Measurements from ENCODE around the gene BRI3. TPM values are rescaled to one million over a fixed set of nuclear protein-coding genes. Genes with fewer than 3 reads are reported as not detected.

BRI3 gene
- total RNA-seq, 1 donor from 2014 or later: 151 TPM

DNA sequence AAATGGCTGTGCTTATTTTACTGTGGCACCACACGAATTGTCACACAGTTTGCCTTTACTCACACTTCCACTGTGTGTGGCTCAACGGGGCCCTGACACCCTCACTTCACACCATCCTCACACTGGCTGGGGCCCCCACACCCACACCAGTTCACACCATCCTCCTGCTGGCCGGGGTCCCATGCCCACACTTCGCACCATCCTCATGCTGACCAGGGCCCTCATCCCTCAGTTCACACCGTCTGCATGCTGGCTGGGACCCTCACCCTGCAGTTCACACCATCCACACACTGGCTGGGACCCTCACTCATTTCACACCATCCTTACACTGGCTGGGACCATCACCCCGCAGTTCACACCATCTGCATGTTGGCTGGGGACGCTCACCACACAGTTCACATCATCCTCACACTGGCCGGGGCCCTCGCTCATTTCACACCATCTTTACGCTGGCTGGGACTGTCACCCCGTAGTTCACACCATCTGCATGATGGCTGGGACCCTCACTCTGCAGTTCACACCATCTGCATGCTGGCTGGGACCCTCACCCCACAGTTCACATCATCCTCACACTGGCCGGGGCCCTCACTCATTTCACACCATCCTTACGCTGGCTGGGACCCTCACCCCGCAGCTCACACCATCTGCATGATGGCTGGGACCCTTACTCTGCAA is 36.0 kb downstream of the BRI3 start:
- Mint-ChIP-seq H3K36me3 (peaks cover 29% of the 10 kb centered on the region), H3K4me3 (no peak overlapping the region), H3K27me3 (no peaks in the 10 kb centered on the region), H3K27ac (peak overlapping the region; percentile 66), H3K4me1 (ENCODE audit: unreplicated experiment) (peaks cover under 1% of the 10 kb centered on the region), H3K9me3 (no peaks in the 10 kb centered on the region)
- no peak for DNase-seq (ENCODE audit: extremely low spot score, unreplicated experiment)
- TF ChIP-seq, protein P1, sequence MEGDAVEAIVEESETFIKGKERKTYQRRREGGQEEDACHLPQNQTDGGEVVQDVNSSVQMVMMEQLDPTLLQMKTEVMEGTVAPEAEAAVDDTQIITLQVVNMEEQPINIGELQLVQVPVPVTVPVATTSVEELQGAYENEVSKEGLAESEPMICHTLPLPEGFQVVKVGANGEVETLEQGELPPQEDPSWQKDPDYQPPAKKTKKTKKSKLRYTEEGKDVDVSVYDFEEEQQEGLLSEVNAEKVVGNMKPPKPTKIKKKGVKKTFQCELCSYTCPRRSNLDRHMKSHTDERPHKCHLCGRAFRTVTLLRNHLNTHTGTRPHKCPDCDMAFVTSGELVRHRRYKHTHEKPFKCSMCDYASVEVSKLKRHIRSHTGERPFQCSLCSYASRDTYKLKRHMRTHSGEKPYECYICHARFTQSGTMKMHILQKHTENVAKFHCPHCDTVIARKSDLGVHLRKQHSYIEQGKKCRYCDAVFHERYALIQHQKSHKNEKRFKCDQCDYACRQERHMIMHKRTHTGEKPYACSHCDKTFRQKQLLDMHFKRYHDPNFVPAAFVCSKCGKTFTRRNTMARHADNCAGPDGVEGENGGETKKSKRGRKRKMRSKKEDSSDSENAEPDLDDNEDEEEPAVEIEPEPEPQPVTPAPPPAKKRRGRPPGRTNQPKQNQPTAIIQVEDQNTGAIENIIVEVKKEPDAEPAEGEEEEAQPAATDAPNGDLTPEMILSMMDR (conservative IDR thresholded peaks at IDR 0.05): no peak

DNA sequence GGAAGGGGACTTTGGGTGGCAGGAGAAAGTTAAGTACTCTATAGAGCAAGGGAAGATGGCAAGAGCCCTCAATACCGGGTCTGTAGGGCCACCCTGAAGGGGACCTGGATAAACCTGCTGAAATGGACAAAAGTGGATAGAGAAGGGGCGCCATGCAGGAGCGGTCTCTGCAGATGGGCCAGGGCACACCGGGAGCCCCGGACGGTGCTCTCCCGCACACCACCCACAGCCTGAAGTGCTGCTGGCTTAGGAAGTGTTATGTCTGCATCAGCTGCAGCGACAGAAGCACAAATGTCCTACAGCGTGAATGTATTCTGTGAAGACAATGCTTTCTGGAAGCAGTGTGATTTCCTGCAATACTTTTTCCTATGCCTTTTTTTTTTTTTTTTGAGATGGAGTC is 37.7 kb downstream of the BRI3 start:
- DNase-seq (ENCODE audit: extremely low spot score, unreplicated experiment): no peak
- Mint-ChIP-seq H3K27me3 (no peaks in the 10 kb centered on the region), H3K4me3 (no peak overlapping the region), H3K9me3 (no peaks in the 10 kb centered on the region), H3K36me3 (peaks cover 27% of the 10 kb centered on the region), H3K4me1 (ENCODE audit: unreplicated experiment) (peaks cover 11% of the 10 kb centered on the region), H3K27ac (no peak overlapping the region)
- TF ChIP-seq, protein P1 (conservative IDR thresholded peaks at IDR 0.05): no peak

DNA sequence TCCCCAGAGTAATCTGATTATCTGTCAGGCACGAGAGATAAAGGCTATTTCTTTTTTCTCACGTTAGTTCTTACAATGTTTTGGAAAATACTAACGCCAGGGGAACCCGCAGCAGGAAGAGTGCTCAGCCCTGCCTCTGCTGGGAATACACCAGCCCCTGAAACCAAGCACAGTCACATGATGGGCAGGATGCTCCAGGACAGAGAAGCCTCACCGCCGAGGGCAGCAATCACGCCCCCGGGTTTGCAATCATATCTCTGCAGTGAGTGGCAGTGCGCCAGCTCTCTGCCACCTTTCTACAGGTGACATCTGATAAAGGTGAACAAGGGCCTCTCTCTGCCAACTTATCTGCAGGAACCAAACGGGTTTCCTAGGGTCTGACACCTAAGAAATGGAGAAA is 39.8 kb downstream of the BRI3 start:
- no peak for DNase-seq (ENCODE audit: extremely low spot score, unreplicated experiment)
- no peak overlapping the region for H3K4me3 Mint-ChIP-seq
- H3K27me3 Mint-ChIP-seq: no peaks in the 10 kb centered on the region
- no peaks in the 10 kb centered on the region for H3K9me3 Mint-ChIP-seq
- TF ChIP-seq, protein P1 (conservative IDR thresholded peaks at IDR 0.05): no peak
- no peak overlapping the region for H3K27ac Mint-ChIP-seq
- peaks cover 11% of the 10 kb centered on the region for H3K4me1 Mint-ChIP-seq (ENCODE audit: unreplicated experiment)
- peaks cover 18% of the 10 kb centered on the region for H3K36me3 Mint-ChIP-seq

DNA sequence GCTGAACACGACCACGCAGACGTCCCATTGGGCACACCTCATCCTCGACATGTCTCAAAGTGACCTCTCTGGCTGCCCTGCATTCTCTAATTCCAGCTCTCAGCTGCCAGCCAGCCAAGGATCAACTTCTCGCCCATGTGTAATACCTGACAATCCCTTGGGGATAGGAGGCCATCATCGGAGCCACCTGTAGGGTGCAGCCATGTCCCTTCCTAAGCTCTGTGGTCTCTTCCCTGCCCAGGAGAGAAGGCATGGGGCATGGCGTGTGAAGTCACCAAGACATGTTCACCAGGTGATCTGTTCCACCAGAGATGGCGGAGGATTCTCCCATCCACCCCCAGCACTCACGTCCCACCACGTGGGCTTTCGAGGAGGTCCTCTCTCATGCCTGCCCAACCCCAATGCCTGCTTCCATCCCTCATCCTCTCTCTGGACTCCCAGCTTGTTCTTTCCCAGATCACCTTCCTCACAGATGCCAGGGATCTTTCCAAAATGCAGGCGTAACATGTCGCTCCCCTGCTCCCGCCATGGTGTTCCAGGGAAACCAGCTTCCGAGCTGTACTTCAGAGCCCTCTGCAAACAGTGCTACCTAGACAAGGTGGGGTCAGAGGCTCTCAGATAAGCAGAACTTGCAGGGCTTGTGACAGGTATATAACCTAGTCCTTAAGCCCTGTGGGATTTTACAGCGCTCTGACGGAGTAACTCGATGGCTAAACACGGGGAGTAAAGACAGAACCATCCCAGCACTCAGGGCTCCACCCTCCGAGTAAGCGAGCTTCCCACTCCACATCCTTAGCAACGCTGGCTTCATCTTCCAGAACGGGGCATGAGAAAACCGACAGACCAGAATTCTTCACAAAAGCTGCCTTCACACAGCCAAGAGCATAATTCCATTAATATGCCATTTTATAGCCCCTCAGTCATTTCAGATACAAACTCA is 41.1 kb downstream of the BRI3 start:
- H3K4me1 Mint-ChIP-seq (ENCODE audit: unreplicated experiment): peaks cover 15% of the 10 kb centered on the region
- TF ChIP-seq, protein P1 (conservative IDR thresholded peaks at IDR 0.05): no peak
- H3K36me3 Mint-ChIP-seq: peaks cover 6% of the 10 kb centered on the region
- DNase-seq (ENCODE audit: extremely low spot score, unreplicated experiment): no peak
- H3K27me3 Mint-ChIP-seq: no peaks in the 10 kb centered on the region
- no peaks in the 10 kb centered on the region for H3K9me3 Mint-ChIP-seq
- H3K4me3 Mint-ChIP-seq: no peak overlapping the region
- H3K27ac Mint-ChIP-seq: peak overlapping the region; percentile 66

DNA sequence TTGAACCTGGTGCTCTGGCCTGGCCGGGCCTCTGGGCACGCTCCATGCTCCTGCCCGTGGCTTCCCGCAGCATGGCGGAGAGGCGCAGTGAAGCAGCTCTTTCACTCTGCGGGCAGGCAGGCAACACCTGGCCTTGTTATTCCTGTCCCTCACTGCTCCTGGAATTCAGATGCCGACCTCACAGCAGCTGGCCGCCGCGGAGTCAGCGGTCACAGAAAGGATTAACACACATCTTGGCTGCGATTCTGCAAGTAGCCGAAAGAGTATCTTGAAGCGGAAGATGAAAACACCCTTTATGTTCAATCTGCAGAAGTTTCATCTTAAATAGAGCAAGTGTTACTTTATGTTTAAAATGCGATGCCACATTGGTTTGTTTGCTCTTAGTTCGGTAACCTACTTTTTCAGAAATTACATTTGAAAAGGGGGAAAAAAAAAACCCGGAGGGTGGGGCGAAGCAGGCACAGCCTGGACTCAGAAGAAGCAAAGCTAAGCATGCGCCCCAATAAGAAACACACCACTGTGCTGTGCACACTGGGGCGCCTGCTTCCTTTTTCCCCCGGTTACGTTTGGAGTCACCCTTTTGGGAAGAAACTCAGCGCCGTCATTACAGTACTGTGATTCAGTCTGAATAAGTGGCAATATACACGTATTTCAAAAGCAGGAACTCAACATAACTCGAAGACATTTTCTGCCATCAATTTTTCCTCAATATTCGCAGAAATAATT is 42.3 kb downstream of the BRI3 start:
- TF ChIP-seq, protein P1 (conservative IDR thresholded peaks at IDR 0.05): no peak
- no peak overlapping the region for H3K27ac Mint-ChIP-seq
- no peak overlapping the region for H3K4me3 Mint-ChIP-seq
- H3K4me1 Mint-ChIP-seq (ENCODE audit: unreplicated experiment): peaks cover 15% of the 10 kb centered on the region
- H3K9me3 Mint-ChIP-seq: no peaks in the 10 kb centered on the region
- DNase-seq (ENCODE audit: extremely low spot score, unreplicated experiment): no peak
- no peaks in the 10 kb centered on the region for H3K36me3 Mint-ChIP-seq
- H3K27me3 Mint-ChIP-seq: no peaks in the 10 kb centered on the region

Data from type B pancreatic cell (in vitro differentiated cells).